Activated CD4-positive, alpha-beta T cell treated with anti-CD3 and anti-CD28 coated beads, Interleukin-2, amount 50 U/mL, for 16 hours (primary cell): Measurements from ENCODE around the gene MED25.
A peak's percentile ranks its signal among the peaks of the same experiment; 100 is the strongest.

Experiments used
- DNase-seq: peaks from one replicate; pipeline ENCODE4 v3.0.0-alpha.2; 2020

The MED25 gene

GRCh38 chr19:49859682-49860335 is 41.7 kb downstream of the MED25 start:
- DNase-seq: no peak

- DNase-seq: no peak
These were observed 42.4 kb downstream of the MED25 start for GRCh38 chr19:49860336-49861102.

- DNase-seq: no peak
These were observed 43.0 kb downstream of the MED25 start for GRCh38 chr19:49861107-49861506.

- DNase-seq: no peak
These were observed 43.7 kb downstream of the MED25 start for GRCh38 chr19:49861541-49862378.

GRCh38 chr19:49862391-49863253 is 44.5 kb downstream of the MED25 start:
- DNase-seq: no peak

- DNase-seq: no peak
These were observed 45.3 kb downstream of the MED25 start for GRCh38 chr19:49863254-49863934.

- DNase-seq: no peak
These were observed 45.8 kb downstream of the MED25 start for GRCh38 chr19:49863935-49864320.

- no peak for DNase-seq
These were observed 46.8 kb downstream of the MED25 start for GRCh38 chr19:49864890-49865289.

- peak; percentile 88 for DNase-seq
These were observed 49.1 kb downstream of the MED25 start, which contains the start of gene PNKP for GRCh38 chr19:49866933-49867782. TSS of gene PNKP (minus strand) at chr19:49867576. CDS start at chr19:49867204, 372 bp downstream.

- no peak for DNase-seq
These were observed 51.0 kb downstream of the MED25 start for GRCh38 chr19:49869009-49869483.

- peak; percentile 99 for DNase-seq
These were observed 51.6 kb downstream of the MED25 start for GRCh38 chr19:49869484-49870308.

- DNase-seq: no peak
These were observed 52.3 kb downstream of the MED25 start for GRCh38 chr19:49870309-49870901.

GRCh38 chr19:49871349-49871985 is 53.4 kb downstream of the MED25 start:
- DNase-seq: no peak

GRCh38 chr19:49872245-49873128 is 54.4 kb downstream of the MED25 start:
- no peak for DNase-seq

- DNase-seq: no peak
These were observed 55.0 kb downstream of the MED25 start for GRCh38 chr19:49873129-49873521.

GRCh38 chr19:49873834-49874233 is 55.7 kb downstream of the MED25 start:
- DNase-seq: no peak

- DNase-seq: no peak
These were observed 56.5 kb downstream of the MED25 start for GRCh38 chr19:49874503-49875157.
